ENCODE results near the gene MBOAT7. TPM values are rescaled to one million over a fixed set of nuclear protein-coding genes. Genes with fewer than 3 reads are reported as not detected.

The MBOAT7 gene
- polyA plus RNA-seq, 1 of the 3 experiments (the other 2 are of a cell fraction): 80.8 TPM

- DNase-seq: no peak
- H3K4me1 ChIP-seq (ENCODE audit: control insufficient read depth in 1 of 2, insufficient read depth in 2 of 2, low read depth in 1 of 2, low read length in 1 of 2): peaks cover 36 to 37% of the 10 kb centered on the region in 2 experiments
- H4K20me1 ChIP-seq (ENCODE audit: insufficient read depth): peaks cover 72% of the 10 kb centered on the region
- WGBS (ENCODE audit: low lambda C conversion rate): 64% methylated on average over 9 of the region's 9 CpGs
- TF ChIP-seq SIN3A (IDR thresholded peaks at IDR 0.05; ENCODE audit: borderline replicate concordance, low read depth, low read length) (no peak), RCOR1 (IDR thresholded peaks at IDR 0.05; ENCODE audit: low read length) (no peak), RXRA (IDR thresholded peaks at IDR 0.05; ENCODE audit: borderline replicate concordance, low read depth) (no peak), GATA2 (CRISPR knock-in tag; IDR thresholded peaks at IDR 0.05) (no peak), ZBTB33 (IDR thresholded peaks at IDR 0.05; ENCODE audit: borderline replicate concordance, low read depth) (no peak), MAX (IDR thresholded peaks at IDR 0.05; ENCODE audit: low read depth) (no peak), SMC3 (IDR thresholded peaks at IDR 0.05; ENCODE audit: low read depth, low read length) (no peak), RAD21 (IDR thresholded peaks at IDR 0.05; ENCODE audit: low read length) (no peak), FOXJ3 (CRISPR knock-in tag; IDR thresholded peaks at IDR 0.05) (no peak), CHD2 (IDR thresholded peaks at IDR 0.05; ENCODE audit: low read length, partially characterized antibody) (no peak), FOXM1 (IDR thresholded peaks at IDR 0.05; ENCODE audit: low read depth) (no peak), JUND (IDR thresholded peaks at IDR 0.05) (no peak), USF2 (IDR thresholded peaks at IDR 0.05; ENCODE audit: borderline replicate concordance, low read depth, low read length) (no peak), REST (IDR thresholded peaks at IDR 0.05; ENCODE audit: low read depth, low read length) (no peak), USF1 (IDR thresholded peaks at IDR 0.05; ENCODE audit: borderline replicate concordance, low read depth) (no peak), RFX5 (IDR thresholded peaks at IDR 0.05; ENCODE audit: low read length) (no peak), FOSL2 (IDR thresholded peaks at IDR 0.05; ENCODE audit: borderline replicate concordance, low read depth) (no peak), POLR2AphosphoS5 (IDR thresholded peaks at IDR 0.05; ENCODE audit: low read depth, low read length) (no peak; the same call in 1 of the 2 replicates), GABPA (IDR thresholded peaks at IDR 0.05; ENCODE audit: low read depth) (no peak)
- H3K9ac ChIP-seq: peak overlapping the region; percentile 85
- peak overlapping the region in 1 of 2 experiments; percentile 4; a peak in 1 of 4 replicates for H3K27ac ChIP-seq (ENCODE audit: low read depth in 2 of 2, low read length in 1 of 2)
- no peaks in the 10 kb centered on the region for H3K9me2 ChIP-seq
- POLR2A ChIA-PET: interaction anchor here (4.8 kb wide), 1 partner anchor 7 kb away, joined by 27 read pairs; no protein-coding TSS in a partner anchor
- H3K36me3 ChIP-seq (replicated peaks in 1 of 2; ENCODE audit: control insufficient read depth in 1 of 2, insufficient read depth in 2 of 2, low read length in 1 of 2): peaks cover 60 to 65% of the 10 kb centered on the region in 2 experiments
- H3K4me2 ChIP-seq: peak overlapping the region; percentile 97
- H2AFZ ChIP-seq (ENCODE audit: low read depth): no peak overlapping the region
- H3K9me3 ChIP-seq: no peaks in the 10 kb centered on the region
- CTCF ChIA-PET: interaction anchor here (2.0 kb wide), 1 partner anchor 35 kb away, joined by 6 read pairs; no protein-coding TSS in a partner anchor
- H3F3A ChIP-seq (replicated peaks; ENCODE audit: insufficient read depth): peaks cover 56% of the 10 kb centered on the region
- H3K79me2 ChIP-seq (ENCODE audit: insufficient read depth): peaks cover 64% of the 10 kb centered on the region
- no peaks in the 10 kb centered on the region for H3K27me3 ChIP-seq (ENCODE audit: insufficient read depth)
- peak overlapping the region; percentile 0 to 86; a peak in 2 of 4 replicates for H3K4me3 ChIP-seq (ENCODE audit: low read depth in 2 of 2, low read length in 1 of 2)
These were observed 13.8 kb upstream of the MBOAT7 start for GRCh38 chr19:54203151-54203611.

All from SK-N-SH (cell line).